Activated CD4-positive, alpha-beta memory T cell treated with anti-CD3 and anti-CD28 coated beads for 36 hours (primary cell): ENCODE results near the gene OSMR. TPM values are rescaled to one million over a fixed set of nuclear protein-coding genes. Genes with fewer than 3 reads are reported as not detected.

Source experiments
- CTCF ChIA-PET: fragments of 350-600 bp; sonication (Branson Sonifier 250); formaldehyde crosslinking; loops from one replicate; lab custom pipeline; 2021; ENCODE audit warnings: antibody characterized with exemption, inconsistent platforms; lab: Charles Lee
- POLR2A ChIA-PET: fragments of 350-600 bp; sonication (Branson Sonifier 250); formaldehyde crosslinking; loops from one replicate; lab custom pipeline; 2021; ENCODE audit warnings: antibody characterized with exemption; lab: Charles Lee
- DNase-seq: peaks from one replicate; pipeline ENCODE4 v3.0.0-alpha.2; 2020
- H3K27ac Mint-ChIP-seq: one replicate; pipeline ENCODE4 v1.8.0; 2021; ENCODE audit warnings: mixed read lengths
- H3K27me3 Mint-ChIP-seq: one replicate; pipeline ENCODE4 v1.8.0; 2021; ENCODE audit warnings: mixed read lengths
- H3K36me3 Mint-ChIP-seq: one replicate; pipeline ENCODE4 v1.8.0; 2021; ENCODE audit warnings: mixed read lengths
- H3K4me1 Mint-ChIP-seq: one replicate; pipeline ENCODE4 v1.8.0; 2021; ENCODE audit warnings: low read depth, mixed read lengths
- H3K4me3 Mint-ChIP-seq: one replicate; pipeline ENCODE4 v1.8.0; 2021; ENCODE audit warnings: mild to moderate bottlenecking, mixed read lengths
- H3K9me3 Mint-ChIP-seq: one replicate; pipeline ENCODE4 v1.8.0; 2021; ENCODE audit warnings: mixed read lengths
- intact Hi-C: fragments of 100-400 bp; cut with micrococcal nuclease; formaldehyde crosslinking; loops from one replicate; pipeline ENCODE4 v1.15.1; 2023
- total RNA-seq, 2 experiments: library from RNA; stranded (reverse); gene quantifications; one replicate each; pipeline ENCODE4 v1.2.3, GENCODE V29; 2021

The OSMR gene
- total RNA-seq, result under 1 TPM in 1 of 2 experiments, not detected in 1; 0.10 TPM

GRCh38 chr5:38845526-38846378 lies at the start of gene OSMR:
Gene OSMR (plus strand): TSS chr5:38846012. CDS start chr5:38869045, 23,033 bp downstream.
- Mint-ChIP-seq H3K4me3 (peak within 1 kb of the TSS; percentile 62), H3K27ac (no peak within 1 kb of the TSS), H3K36me3 (peaks cover 1% of the 10 kb centered on the region), H3K9me3 (no peaks in the 10 kb centered on the region), H3K4me1 (peaks cover 3% of the 10 kb centered on the region), H3K27me3 (peaks cover 58% of the 10 kb centered on the region)
- ChIA-PET POLR2A (no interaction called here), CTCF (no interaction called here)
- intact Hi-C loops, result no loop called here
- peak; percentile 58 for DNase-seq

GRCh38 chr5:38796742-38797108 lies 49.1 kb upstream of the OSMR start:
- intact Hi-C loops, result loop anchor here (1.0 kb wide), 1 partner anchor 10 kb away; no protein-coding TSS in a partner anchor
- Mint-ChIP-seq H3K27me3 (peaks cover 14% of the 10 kb centered on the region), H3K4me3 (no peak overlapping the region), H3K36me3 (no peaks in the 10 kb centered on the region), H3K9me3 (no peaks in the 10 kb centered on the region), H3K27ac (no peak overlapping the region), H3K4me1 (peaks cover 1% of the 10 kb centered on the region)
- CTCF ChIA-PET, result interaction anchor here (9.0 kb wide), 1 partner anchor 12 kb away, joined by 28 read pairs; no protein-coding TSS in a partner anchor
- POLR2A ChIA-PET, result no interaction called here
- DNase-seq, result no peak

GRCh38 chr5:38797838-38798237 lies 48.0 kb upstream of the OSMR start:
- H3K4me1 Mint-ChIP-seq, result peaks cover 1% of the 10 kb centered on the region
- no peaks in the 10 kb centered on the region for H3K9me3 Mint-ChIP-seq
- no peak overlapping the region for H3K27ac Mint-ChIP-seq
- ChIA-PET POLR2A (no interaction called here), CTCF (interaction anchor here (9.0 kb wide), 1 partner anchor 11 kb away, joined by 28 read pairs; no protein-coding TSS in a partner anchor)
- intact Hi-C loops, result no loop called here
- H3K27me3 Mint-ChIP-seq, result peaks cover 9% of the 10 kb centered on the region
- no peaks in the 10 kb centered on the region for H3K36me3 Mint-ChIP-seq
- H3K4me3 Mint-ChIP-seq, result no peak overlapping the region
- no peak for DNase-seq

GRCh38 chr5:38799556-38800377 lies 46.0 kb upstream of the OSMR start:
- CTCF ChIA-PET, result interaction anchor here (0.9 to 9.0 kb wide), 2 partner anchors 9 to 359 kb away, joined by 3 to 28 read pairs; no protein-coding TSS in a partner anchor
- Mint-ChIP-seq H3K4me3 (no peak overlapping the region), H3K36me3 (no peaks in the 10 kb centered on the region), H3K27ac (no peak overlapping the region), H3K9me3 (no peaks in the 10 kb centered on the region), H3K4me1 (peaks cover 1% of the 10 kb centered on the region), H3K27me3 (peaks cover 2% of the 10 kb centered on the region)
- POLR2A ChIA-PET, result no interaction called here
- DNase-seq, result no peak
- intact Hi-C loops, result loop anchor here (10.0 kb wide), 1 partner anchor 535 kb away; no protein-coding TSS in a partner anchor

GRCh38 chr5:38800515-38800914 lies 45.3 kb upstream of the OSMR start:
- no peak for DNase-seq
- intact Hi-C loops, result loop anchor here (10.0 kb wide), 1 partner anchor 536 kb away; no protein-coding TSS in a partner anchor
- H3K27ac Mint-ChIP-seq, result no peak overlapping the region
- CTCF ChIA-PET, result interaction anchor here (0.9 to 9.0 kb wide), 2 partner anchors 9 to 359 kb away, joined by 3 to 28 read pairs; no protein-coding TSS in a partner anchor
- no peak overlapping the region for H3K4me3 Mint-ChIP-seq
- peaks cover 1% of the 10 kb centered on the region for H3K4me1 Mint-ChIP-seq
- H3K9me3 Mint-ChIP-seq, result no peaks in the 10 kb centered on the region
- no peaks in the 10 kb centered on the region for H3K36me3 Mint-ChIP-seq
- POLR2A ChIA-PET, result no interaction called here
- no peaks in the 10 kb centered on the region for H3K27me3 Mint-ChIP-seq

GRCh38 chr5:38802125-38802524 lies 43.7 kb upstream of the OSMR start:
- CTCF ChIA-PET, result no interaction called here
- H3K4me1 Mint-ChIP-seq, result peaks cover 9% of the 10 kb centered on the region
- H3K36me3 Mint-ChIP-seq, result no peaks in the 10 kb centered on the region
- H3K4me3 Mint-ChIP-seq, result no peak overlapping the region
- peaks cover 4% of the 10 kb centered on the region for H3K27me3 Mint-ChIP-seq
- DNase-seq, result no peak
- intact Hi-C loops, result loop anchor here (10.0 kb wide), 1 partner anchor 537 kb away; no protein-coding TSS in a partner anchor
- H3K9me3 Mint-ChIP-seq, result peaks cover 5% of the 10 kb centered on the region
- H3K27ac Mint-ChIP-seq, result no peak overlapping the region
- POLR2A ChIA-PET, result no interaction called here

- POLR2A ChIA-PET, result no interaction called here
- CTCF ChIA-PET, result interaction anchor here (0.7 to 1.5 kb wide), 2 partner anchors 362 to 423 kb away, joined by 3 to 7 read pairs; no protein-coding TSS in a partner anchor
- intact Hi-C loops, result loop anchor here (10.0 kb wide), 1 partner anchor 538 kb away; no protein-coding TSS in a partner anchor
These were observed 42.6 kb upstream of the OSMR start for GRCh38 chr5:38803246-38803645.

GRCh38 chr5:38806775-38807258 lies 39.0 kb upstream of the OSMR start:
- H3K9me3 Mint-ChIP-seq, result peaks cover 6% of the 10 kb centered on the region
- H3K4me1 Mint-ChIP-seq, result peaks cover 19% of the 10 kb centered on the region
- no peak overlapping the region for H3K4me3 Mint-ChIP-seq
- H3K36me3 Mint-ChIP-seq, result no peaks in the 10 kb centered on the region
- H3K27ac Mint-ChIP-seq, result no peak overlapping the region
- POLR2A ChIA-PET, result no interaction called here
- intact Hi-C loops, result loop anchor here (1.0 to 10.0 kb wide), 3 partner anchors 11 to 542 kb away; partner anchors contain the start of gene LIFR
- peak; percentile 65 for DNase-seq
- peaks cover 13% of the 10 kb centered on the region for H3K27me3 Mint-ChIP-seq
- CTCF ChIA-PET, result interaction anchor here (1.5 to 10.7 kb wide), 3 partner anchors 357 to 425 kb away, joined by 5 to 162 read pairs (median 28); no protein-coding TSS in a partner anchor

More at GRCh38 chr5:38803246-38803645, 42.6 kb upstream of the OSMR start:
- H3K27ac Mint-ChIP-seq, result no peak overlapping the region
- H3K27me3 Mint-ChIP-seq, result peaks cover 4% of the 10 kb centered on the region
- no peak overlapping the region for H3K4me3 Mint-ChIP-seq
- peaks cover 6% of the 10 kb centered on the region for H3K9me3 Mint-ChIP-seq
- no peaks in the 10 kb centered on the region for H3K36me3 Mint-ChIP-seq
- no peak for DNase-seq
- H3K4me1 Mint-ChIP-seq, result peaks cover 14% of the 10 kb centered on the region

GRCh38 chr5:38807570-38808483 lies 38.0 kb upstream of the OSMR start:
- H3K9me3 Mint-ChIP-seq, result peaks cover 6% of the 10 kb centered on the region
- intact Hi-C loops, result loop anchor here (5.0 to 10.0 kb wide), 2 partner anchors 251 to 543 kb away; partner anchors contain the start of gene LIFR
- POLR2A ChIA-PET, result interaction anchor here (0.8 kb wide), 1 partner anchor 366 kb away, joined by 3 read pairs; no protein-coding TSS in a partner anchor
- DNase-seq, result no peak
- peaks cover 19% of the 10 kb centered on the region for H3K4me1 Mint-ChIP-seq
- no peak overlapping the region for H3K4me3 Mint-ChIP-seq
- CTCF ChIA-PET, result interaction anchor here (0.7 to 10.7 kb wide), 11 partner anchors 10 to 426 kb away, joined by 3 to 162 read pairs (median 4); no protein-coding TSS in a partner anchor
- H3K27me3 Mint-ChIP-seq, result peaks cover 20% of the 10 kb centered on the region
- H3K36me3 Mint-ChIP-seq, result no peaks in the 10 kb centered on the region
- no peak overlapping the region for H3K27ac Mint-ChIP-seq

GRCh38 chr5:38808666-38809343 lies 37.0 kb upstream of the OSMR start:
- CTCF ChIA-PET, result interaction anchor here (0.7 to 10.7 kb wide), 17 partner anchors 11 to 427 kb away, joined by 3 to 162 read pairs (median 4); no protein-coding TSS in a partner anchor

More at GRCh38 chr5:38808666-38809343, 37.0 kb upstream of the OSMR start:
- Mint-ChIP-seq H3K9me3 (peaks cover 6% of the 10 kb centered on the region), H3K4me1 (peaks cover 19% of the 10 kb centered on the region), H3K27ac (no peak overlapping the region), H3K4me3 (no peak overlapping the region), H3K36me3 (no peaks in the 10 kb centered on the region), H3K27me3 (peaks cover 24% of the 10 kb centered on the region)
- no peak for DNase-seq
- POLR2A ChIA-PET, result no interaction called here
- intact Hi-C loops, result loop anchor here (1.0 to 10.0 kb wide), 3 partner anchors 252 to 544 kb away; partner anchors contain the start of gene LIFR
